T1000 (cell line): ENCODE results near the gene ANKRD63.

Experiments used
- DNase-seq: peaks from one replicate; lab custom pipeline; 2025; ENCODE audit warnings: mixed read lengths; lab: John Stamatoyannopoulos, UW

Gene ANKRD63

DNA sequence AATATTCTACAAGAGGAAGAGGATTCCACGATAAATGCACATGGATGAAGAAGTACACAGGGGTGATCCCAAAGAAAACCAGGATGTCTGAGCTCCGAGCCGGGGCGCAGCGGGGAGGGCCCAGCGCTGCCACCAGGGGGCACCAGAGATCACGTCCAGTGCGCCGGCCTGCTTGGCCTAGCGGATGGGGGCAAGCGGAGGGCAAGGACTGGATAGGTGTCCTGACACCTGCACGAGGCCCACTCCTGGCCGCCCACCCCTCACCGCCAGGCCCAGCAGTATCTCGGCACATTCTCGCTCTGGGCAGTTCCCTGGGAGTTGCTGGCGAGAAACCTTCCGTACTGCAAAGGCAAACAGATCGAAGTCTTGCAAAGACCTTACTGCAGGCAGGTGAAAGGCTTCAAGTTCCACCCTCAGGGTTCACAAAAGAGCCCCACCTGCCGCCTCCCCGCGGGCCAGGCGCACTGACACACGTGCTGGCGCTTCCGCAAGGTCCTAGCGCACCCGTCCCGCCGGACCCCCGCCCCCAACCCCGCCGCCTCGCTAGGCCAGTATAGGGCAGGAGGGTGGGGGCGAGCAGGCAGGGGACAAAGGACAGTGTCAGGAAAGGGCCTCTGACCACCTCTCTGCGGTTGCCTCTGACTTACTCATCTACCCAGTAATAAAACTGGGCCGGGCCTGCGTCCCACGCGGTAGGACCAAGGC is 3.3 kb downstream of the ANKRD63 start:
- peak; percentile 55 for DNase-seq

DNA sequence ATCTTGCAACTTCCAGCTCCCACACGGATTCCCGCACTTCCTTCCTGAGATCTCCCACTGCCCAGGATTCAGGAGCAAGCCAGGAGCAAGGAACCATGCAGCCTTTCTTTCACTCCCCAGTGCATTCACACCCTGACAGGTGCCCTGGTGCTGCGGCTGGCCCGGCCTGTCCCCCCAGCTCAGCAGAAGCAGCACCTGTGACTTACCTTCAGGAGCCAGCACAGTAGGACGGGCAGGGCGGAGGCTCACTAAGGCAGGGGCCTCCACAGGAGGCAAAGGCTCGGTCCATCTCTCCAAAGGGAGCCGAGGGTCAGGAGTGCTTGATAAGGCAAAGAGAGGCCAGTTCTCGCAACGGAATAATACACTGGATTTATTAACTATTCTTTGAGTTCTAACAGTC is 4.8 kb downstream of the ANKRD63 start:
- no peak for DNase-seq

DNA sequence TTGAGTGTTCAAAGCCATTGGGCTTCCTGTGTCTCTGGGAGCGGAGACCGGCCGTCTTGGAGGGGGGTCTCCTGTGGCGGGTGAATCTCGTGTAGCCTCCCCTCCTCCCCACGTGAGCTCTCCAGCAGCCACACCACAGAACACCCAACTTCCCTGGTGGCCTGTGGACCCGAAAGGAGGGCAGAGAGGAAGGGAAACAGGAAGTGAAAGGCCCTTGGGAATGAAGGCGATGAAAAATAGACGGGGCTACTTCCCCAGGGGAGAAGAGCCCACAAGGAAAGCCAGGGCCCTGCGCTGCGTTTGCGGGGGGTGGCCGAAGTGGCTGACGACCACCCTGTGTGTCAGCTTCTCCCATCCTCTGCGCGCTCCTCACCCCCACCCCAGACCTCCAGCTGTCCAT is 5.4 kb downstream of the ANKRD63 start:
- DNase-seq, result no peak

- no peak for DNase-seq
Measured at GRCh38 chr15:40276927-40277326, 5.9 kb downstream of the ANKRD63 start.

- no peak for DNase-seq
Measured at GRCh38 chr15:40275954-40276353, 6.9 kb downstream of the ANKRD63 start.

GRCh38 chr15:40275523-40275922 is 7.3 kb downstream of the ANKRD63 start:
- DNase-seq, result no peak

GRCh38 chr15:40274350-40275274 is 8.3 kb downstream of the ANKRD63 start:
- DNase-seq, result peak; percentile 76

DNA sequence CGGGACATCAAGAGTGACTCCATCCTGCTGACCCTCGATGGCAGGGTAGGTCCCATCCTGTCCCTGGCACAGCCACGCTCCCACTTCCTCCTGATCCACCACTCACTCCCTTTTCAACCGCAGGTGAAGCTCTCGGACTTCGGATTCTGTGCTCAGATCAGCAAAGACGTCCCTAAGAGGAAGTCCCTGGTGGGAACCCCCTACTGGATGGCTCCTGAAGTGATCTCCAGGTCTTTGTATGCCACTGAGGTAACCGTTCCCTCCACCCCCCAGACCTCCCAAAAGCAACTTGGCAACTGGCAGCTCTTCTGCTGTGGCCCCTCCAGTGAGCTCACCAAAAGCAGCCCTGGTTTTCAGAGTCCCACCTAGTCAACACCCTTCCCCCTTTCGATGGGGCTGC is 9.4 kb downstream of the ANKRD63 start:
- DNase-seq, result no peak

DNA sequence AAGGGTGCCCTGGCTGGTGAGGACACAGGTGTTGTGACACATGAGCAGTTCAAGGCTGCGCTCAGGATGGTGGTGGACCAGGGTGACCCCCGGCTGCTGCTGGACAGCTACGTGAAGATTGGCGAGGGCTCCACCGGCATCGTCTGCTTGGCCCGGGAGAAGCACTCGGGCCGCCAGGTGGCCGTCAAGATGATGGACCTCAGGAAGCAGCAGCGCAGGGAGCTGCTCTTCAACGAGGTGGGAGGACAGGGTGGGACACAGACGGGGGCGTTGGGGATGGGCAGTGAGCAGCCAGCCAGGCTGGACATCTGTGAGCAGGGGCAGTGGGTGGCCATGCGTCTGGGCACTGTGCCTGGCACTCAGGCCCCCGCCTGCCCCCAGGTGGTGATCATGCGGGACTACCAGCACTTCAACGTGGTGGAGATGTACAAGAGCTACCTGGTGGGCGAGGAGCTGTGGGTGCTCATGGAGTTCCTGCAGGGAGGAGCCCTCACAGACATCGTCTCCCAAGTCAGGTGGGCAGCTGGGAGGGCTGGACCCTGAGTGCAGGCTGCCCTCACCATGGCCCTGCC is 10.3 kb downstream of the ANKRD63 start:
- DNase-seq, result no peak

DNA sequence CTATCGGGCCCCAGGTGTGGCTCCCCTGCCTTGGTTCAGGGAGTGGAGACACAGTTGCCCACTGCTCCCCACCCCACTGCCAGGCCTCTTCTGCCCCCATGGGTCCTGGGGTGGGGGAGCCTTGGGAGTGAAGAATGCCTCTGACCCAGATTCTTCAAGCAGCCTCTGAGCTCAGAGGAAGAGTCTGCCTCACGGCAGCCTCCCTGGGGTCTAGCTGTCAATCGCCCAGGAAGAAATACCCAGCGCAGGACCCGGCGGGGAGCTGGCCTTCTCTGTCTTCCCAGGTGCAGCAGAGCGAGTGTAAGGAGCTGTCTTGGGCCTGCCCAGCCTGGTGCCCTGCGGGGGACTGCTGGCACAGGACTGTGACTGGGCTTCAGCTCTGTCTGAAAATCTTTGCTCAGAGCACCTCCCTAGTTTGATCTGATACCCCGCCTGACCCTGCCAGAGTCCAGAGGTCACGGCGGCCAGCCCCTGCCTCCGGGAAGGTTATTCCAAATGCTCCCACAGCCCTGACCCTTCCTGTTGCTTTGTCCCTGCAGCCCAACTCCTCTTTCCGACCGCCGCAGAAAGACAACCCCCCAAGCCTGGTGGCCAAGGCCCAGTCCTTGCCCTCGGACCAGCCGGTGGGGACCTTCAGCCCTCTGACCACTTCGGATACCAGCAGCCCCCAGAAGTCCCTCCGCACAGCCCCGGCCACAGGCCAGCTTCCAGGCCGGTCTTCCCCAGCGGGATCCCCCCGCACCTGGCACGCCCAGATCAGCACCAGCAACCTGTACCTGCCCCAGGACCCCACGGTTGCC is 11.0 kb downstream of the ANKRD63 start:
- DNase-seq, result no peak

- DNase-seq, result no peak
Measured at GRCh38 chr15:40270246-40270995, 12.4 kb downstream of the ANKRD63 start.

GRCh38 chr15:40269604-40270003 is 13.3 kb downstream of the ANKRD63 start:
- DNase-seq, result no peak

DNA sequence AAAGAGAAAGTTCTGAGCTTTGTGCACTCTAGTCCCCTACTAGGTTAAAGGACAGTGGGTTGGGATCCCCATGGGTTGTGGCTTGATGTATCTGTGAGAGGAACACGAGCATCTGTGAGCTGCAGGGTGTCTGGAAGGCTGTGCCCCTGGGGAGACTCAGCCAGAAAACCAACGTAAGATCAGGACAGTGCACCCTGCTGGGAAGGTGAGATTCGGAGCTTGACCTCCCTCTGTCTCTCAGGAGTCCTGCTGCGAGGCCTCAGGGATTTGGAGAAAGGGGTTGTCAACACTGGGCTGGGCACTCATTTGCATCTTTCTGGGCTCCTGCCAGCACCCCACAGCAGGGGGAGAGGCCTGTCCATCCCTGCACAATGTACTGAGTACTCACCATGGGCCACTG is 15.2 kb downstream of the ANKRD63 start:
- DNase-seq, result no peak

GRCh38 chr15:40266828-40267304 is 16.0 kb downstream of the ANKRD63 start:
- DNase-seq, result peak; percentile 86

GRCh38 chr15:40265875-40266274 is 17.0 kb downstream of the ANKRD63 start:
- DNase-seq, result no peak

DNA sequence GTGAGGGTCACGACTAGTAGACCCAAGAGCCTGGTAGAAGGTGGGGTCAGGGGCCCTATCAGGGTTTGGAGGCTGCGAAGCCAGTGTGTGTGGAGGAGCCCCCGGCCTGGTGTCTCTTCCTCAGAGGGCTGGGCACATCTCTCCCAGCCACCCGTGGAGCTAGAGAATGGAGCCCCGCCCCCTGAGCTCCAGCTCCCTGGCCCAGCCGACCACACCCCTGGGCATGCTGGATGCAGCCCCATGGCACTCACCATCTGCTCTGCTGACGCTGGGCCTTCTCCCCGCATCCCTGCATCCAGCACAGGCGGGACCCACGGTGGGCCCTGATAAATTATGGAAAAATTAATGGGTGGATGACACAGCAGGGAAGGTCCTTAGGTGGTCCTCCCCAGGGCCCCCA is 17.5 kb downstream of the ANKRD63 start:
- no peak for DNase-seq

DNA sequence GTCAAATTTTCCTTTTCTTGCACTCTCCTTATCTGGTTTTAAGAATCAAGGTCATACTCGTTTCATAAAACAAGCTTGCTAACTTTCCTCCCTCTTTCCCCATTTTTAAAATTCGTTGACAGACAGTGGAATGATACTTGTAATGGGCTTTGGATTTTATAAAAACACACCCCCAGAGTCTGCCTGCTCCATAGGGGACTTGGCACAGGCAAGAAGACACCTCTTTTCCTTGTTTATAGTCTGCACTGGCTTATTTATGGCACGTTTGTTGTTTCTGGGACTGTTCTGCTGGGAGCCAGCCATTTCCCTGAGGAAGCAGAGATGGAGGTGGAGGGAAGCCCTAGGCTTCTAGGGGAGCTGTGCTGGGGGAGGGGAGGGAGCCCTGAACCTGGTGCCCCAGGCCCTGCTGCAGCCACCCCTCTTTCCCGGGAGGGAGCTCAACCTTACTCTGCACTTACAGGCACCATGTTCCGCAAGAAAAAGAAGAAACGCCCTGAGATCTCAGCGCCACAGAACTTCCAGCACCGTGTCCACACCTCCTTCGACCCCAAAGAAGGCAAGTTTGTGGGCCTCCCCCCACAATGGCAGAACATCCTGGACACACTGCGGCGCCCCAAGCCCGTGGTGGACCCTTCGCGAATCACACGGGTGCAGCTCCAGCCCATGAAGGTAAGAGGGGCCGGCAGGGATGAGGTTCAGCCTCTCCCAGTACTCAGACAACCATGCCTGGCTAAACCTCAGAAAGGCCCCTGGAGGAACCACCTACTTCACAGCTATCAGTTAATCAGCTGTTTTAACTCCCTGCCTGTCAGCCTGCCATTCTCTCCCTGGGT is 18.3 kb downstream of the ANKRD63 start:
- no peak for DNase-seq

GRCh38 chr15:40263024-40263754 is 19.7 kb downstream of the ANKRD63 start:
- DNase-seq, result no peak

DNA sequence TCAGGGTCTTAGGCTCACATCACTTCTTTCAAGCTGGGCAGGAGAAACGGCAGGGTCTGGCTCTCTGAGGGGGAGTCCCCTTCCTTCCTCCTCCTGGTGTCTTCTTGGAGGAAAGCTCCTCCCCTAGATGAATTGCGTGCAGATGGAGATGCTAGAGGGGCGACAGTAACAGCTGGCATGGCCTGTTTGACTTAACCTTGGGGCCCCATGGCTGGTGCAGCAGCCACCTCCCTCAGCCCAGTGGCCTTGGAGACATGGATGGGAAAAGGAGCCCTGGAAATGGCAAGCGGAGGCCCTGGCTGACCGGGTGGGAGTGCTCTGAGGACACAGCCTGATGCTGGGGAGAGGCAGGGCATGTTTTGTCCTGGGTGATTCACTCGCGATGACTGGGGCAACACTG is 23.8 kb downstream of the ANKRD63 start:
- no peak for DNase-seq

DNA sequence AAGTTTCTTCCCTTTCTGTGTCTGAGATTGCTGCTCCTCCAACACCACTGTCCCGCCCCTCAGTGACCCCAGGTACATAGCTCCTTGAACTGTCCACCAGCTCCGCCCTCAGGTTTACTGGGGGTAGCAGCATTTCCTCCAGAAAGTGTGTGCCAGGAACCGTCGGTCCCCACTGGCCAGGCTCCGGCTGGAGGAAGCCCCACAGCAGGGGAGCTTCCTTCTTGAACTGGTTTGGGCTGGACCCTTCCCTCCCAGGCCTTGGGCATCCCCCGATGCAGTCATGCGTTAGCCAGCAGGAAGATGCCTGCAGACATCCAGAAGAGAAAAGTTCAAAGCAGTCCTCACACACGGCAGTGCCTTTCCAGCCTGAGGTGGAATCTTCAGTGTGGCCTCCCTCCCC is 24.3 kb downstream of the ANKRD63 start:
- DNase-seq, result no peak
